ENCODE data around the gene PLPP2. TPM values are rescaled to one million over a fixed set of nuclear protein-coding genes. Genes with fewer than 3 reads are reported as not detected.

Gene PLPP2
- total and polyA plus RNA-seq, 2 experiments from 2014 or later = 9.9 to 20.2 TPM

GRCh38 chr19:338421-338820 is 47.2 kb upstream of the PLPP2 start:
- H3K4me1 ChIP-seq (ENCODE audit: insufficient read depth) = peaks cover 21% of the 10 kb centered on the region
- no peak overlapping the region for H2AFZ ChIP-seq
- H3K27me3 ChIP-seq = no peaks in the 10 kb centered on the region
- H3K4me2 ChIP-seq = no peak overlapping the region
- H3K27ac ChIP-seq = no peak overlapping the region
- H3K79me2 ChIP-seq = peaks cover 96% of the 10 kb centered on the region
- 93% methylated on average over 5 of the region's 5 CpGs for WGBS (ENCODE audit: low lambda C conversion rate, missing lambda C conversion rate)
- TF ChIP-seq, protein P1, sequence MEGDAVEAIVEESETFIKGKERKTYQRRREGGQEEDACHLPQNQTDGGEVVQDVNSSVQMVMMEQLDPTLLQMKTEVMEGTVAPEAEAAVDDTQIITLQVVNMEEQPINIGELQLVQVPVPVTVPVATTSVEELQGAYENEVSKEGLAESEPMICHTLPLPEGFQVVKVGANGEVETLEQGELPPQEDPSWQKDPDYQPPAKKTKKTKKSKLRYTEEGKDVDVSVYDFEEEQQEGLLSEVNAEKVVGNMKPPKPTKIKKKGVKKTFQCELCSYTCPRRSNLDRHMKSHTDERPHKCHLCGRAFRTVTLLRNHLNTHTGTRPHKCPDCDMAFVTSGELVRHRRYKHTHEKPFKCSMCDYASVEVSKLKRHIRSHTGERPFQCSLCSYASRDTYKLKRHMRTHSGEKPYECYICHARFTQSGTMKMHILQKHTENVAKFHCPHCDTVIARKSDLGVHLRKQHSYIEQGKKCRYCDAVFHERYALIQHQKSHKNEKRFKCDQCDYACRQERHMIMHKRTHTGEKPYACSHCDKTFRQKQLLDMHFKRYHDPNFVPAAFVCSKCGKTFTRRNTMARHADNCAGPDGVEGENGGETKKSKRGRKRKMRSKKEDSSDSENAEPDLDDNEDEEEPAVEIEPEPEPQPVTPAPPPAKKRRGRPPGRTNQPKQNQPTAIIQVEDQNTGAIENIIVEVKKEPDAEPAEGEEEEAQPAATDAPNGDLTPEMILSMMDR (IDR thresholded peaks at IDR 0.05; ENCODE audit: poor library complexity) = no peak
- TF ChIP-seq EZH2phosphoT487 (IDR thresholded peaks at IDR 0.05; ENCODE audit: low read depth, severe bottlenecking, unreplicated experiment) (no peak), EZH2 (IDR thresholded peaks at IDR 0.05; ENCODE audit: borderline replicate concordance) (no peak)
- H3K36me3 ChIP-seq (replicated peaks; ENCODE audit: insufficient read depth, low read depth) = no peaks in the 10 kb centered on the region
- H4K20me1 ChIP-seq (ENCODE audit: insufficient read depth, poor library complexity, severe bottlenecking) = peaks cover 87% of the 10 kb centered on the region
- H3K9me2 ChIP-seq (replicated peaks; ENCODE audit: insufficient read depth) = no peaks in the 10 kb centered on the region
- H3K9me3 ChIP-seq (ENCODE audit: low read depth) = no peaks in the 10 kb centered on the region
- DNase-seq (ENCODE audit: low spot score) = no peak
- H3K4me3 ChIP-seq = no peak overlapping the region

DNA sequence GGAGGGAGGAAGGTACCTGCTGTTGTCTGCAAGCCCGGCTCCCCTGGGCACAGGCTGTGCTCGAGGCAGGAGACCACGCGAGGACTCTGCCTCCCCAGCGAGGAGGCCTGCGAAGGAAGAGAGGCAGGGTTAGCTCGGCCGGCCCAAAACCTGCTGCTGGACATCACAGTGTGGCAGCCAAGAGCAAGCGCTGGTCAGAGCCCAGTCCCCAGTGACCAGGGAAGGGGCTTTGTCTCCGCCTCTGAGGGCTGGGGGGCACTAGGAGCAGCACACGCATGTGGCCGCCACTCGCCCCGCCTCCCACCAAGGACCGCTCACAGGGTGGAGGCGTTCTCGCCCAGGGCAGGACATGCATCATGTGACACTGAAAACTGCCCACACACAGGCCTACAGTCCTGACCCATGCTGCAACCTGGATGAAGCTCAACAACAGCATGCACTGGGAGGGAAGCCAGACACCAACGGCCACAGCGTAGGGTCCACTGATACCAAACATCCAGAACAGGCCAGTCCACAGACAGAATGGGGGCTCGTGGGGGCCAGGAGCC is 44.9 kb upstream of the PLPP2 start:
- Histone ChIP-seq H3K4me3 (no peak overlapping the region), H3K9me2 (replicated peaks; ENCODE audit: insufficient read depth) (no peaks in the 10 kb centered on the region), H3K36me3 (replicated peaks; ENCODE audit: insufficient read depth, low read depth) (no peaks in the 10 kb centered on the region), H3K9me3 (ENCODE audit: low read depth) (no peaks in the 10 kb centered on the region), H3K4me2 (no peak overlapping the region), H4K20me1 (ENCODE audit: insufficient read depth, poor library complexity, severe bottlenecking) (peaks cover 64% of the 10 kb centered on the region), H3K27me3 (no peaks in the 10 kb centered on the region), H3K79me2 (peaks cover 80% of the 10 kb centered on the region), H2AFZ (no peak overlapping the region), H3K27ac (no peak overlapping the region), H3K4me1 (ENCODE audit: insufficient read depth) (peaks cover 3% of the 10 kb centered on the region)
- DNase-seq (ENCODE audit: low spot score) = no peak
- WGBS (ENCODE audit: low lambda C conversion rate, missing lambda C conversion rate) = 93% methylated on average over 20 of the region's 20 CpGs
- no peak for TF ChIP-seq EZH2 (IDR thresholded peaks at IDR 0.05; ENCODE audit: borderline replicate concordance)
- TF ChIP-seq EZH2phosphoT487 (IDR thresholded peaks at IDR 0.05; ENCODE audit: low read depth, severe bottlenecking, unreplicated experiment) = no peak
- TF ChIP-seq, protein P1 (IDR thresholded peaks at IDR 0.05; ENCODE audit: poor library complexity) = no peak

DNA sequence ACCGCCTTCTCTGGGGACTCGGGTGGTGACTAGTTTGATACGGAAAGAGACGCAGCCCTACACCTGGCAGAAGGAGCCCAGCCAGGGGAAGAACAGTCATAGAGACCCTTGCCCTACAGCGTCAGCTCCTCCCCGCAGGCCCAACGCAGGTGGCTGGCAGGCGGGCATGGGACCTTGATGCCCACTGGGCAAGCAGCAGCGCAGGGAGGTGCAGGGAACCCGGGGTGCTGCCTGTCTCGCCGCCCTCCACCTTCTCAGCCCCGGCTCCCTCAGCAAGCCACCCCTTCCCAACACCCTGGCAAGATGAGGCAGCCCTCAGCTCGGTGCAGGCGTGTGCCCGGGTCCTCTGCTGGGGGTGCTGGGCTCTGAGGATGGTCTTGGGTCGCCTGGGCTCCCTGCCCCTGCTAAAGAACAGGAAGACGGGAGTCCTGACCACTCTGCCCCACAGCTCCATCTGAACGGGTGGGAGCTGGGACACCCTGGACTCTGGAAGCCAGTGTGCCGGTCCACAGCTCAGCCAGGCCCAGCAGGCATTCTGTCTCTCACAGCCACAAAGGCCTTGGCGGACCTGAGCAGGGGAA is 44.4 kb upstream of the PLPP2 start:
- WGBS (ENCODE audit: low lambda C conversion rate, missing lambda C conversion rate) = 95% methylated on average over 20 of the region's 21 CpGs
- no peak for TF ChIP-seq EZH2phosphoT487 (IDR thresholded peaks at IDR 0.05; ENCODE audit: low read depth, severe bottlenecking, unreplicated experiment)
- TF ChIP-seq EZH2 (IDR thresholded peaks at IDR 0.05; ENCODE audit: borderline replicate concordance) = no peak
- TF ChIP-seq, protein P1 (IDR thresholded peaks at IDR 0.05; ENCODE audit: poor library complexity) = no peak
- Histone ChIP-seq H3K27me3 (no peaks in the 10 kb centered on the region), H3K4me3 (no peak overlapping the region), H3K9me3 (ENCODE audit: low read depth) (no peaks in the 10 kb centered on the region), H4K20me1 (ENCODE audit: insufficient read depth, poor library complexity, severe bottlenecking) (peaks cover 59% of the 10 kb centered on the region), H3K9me2 (replicated peaks; ENCODE audit: insufficient read depth) (no peaks in the 10 kb centered on the region), H3K4me2 (no peak overlapping the region), H3K36me3 (replicated peaks; ENCODE audit: insufficient read depth, low read depth) (no peaks in the 10 kb centered on the region), H3K27ac (no peak overlapping the region), H2AFZ (no peak overlapping the region), H3K4me1 (ENCODE audit: insufficient read depth) (peaks cover 3% of the 10 kb centered on the region), H3K79me2 (peaks cover 80% of the 10 kb centered on the region)
- no peak for DNase-seq (ENCODE audit: low spot score)

Data from hepatocyte (in vitro differentiated cells).